ENCODE measurements around the gene RTL10.
"Not testable (repeated sequence)": the region's sequence is repeated elsewhere in the genome, so short reads cannot be mapped to it uniquely, and the experiment has no call there.

RTL10 gene

GRCh38 chr22:19842393-19843106 is 12.1 kb downstream of the RTL10 start:
- DNase-seq, result no peak

- DNase-seq, result no peak
Observed at GRCh38 chr22:19841641-19842392, 12.9 kb downstream of the RTL10 start.

- no peak for DNase-seq
Observed at GRCh38 chr22:19840955-19841640, 13.6 kb downstream of the RTL10 start.

- DNase-seq, result no peak
Observed at GRCh38 chr22:19840059-19840458, 14.6 kb downstream of the RTL10 start.

- DNase-seq, result no peak
Observed at GRCh38 chr22:19837915-19838314, 16.8 kb downstream of the RTL10 start.

- no peak for DNase-seq
Observed at GRCh38 chr22:19836512-19836911, 18.2 kb downstream of the RTL10 start.

- no peak for DNase-seq
Observed at GRCh38 chr22:19834599-19834998, 20.1 kb downstream of the RTL10 start.

GRCh38 chr22:19833327-19833726 is 21.3 kb downstream of the RTL10 start:
- not testable (repeated sequence) for DNase-seq

GRCh38 chr22:19832476-19833108 is 22.1 kb downstream of the RTL10 start:
- no peak for DNase-seq

GRCh38 chr22:19831979-19832378 is 22.7 kb downstream of the RTL10 start:
- not testable (repeated sequence) for DNase-seq

GRCh38 chr22:19831016-19831415 is 23.7 kb downstream of the RTL10 start:
- DNase-seq, result no peak

- no peak for DNase-seq
Observed at GRCh38 chr22:19828035-19828401, 26.7 kb downstream of the RTL10 start.

GRCh38 chr22:19827341-19828034 is 27.2 kb downstream of the RTL10 start:
- DNase-seq, result no peak

- DNase-seq, result no peak
Observed at GRCh38 chr22:19826619-19826950, 28.1 kb downstream of the RTL10 start.

- no peak for DNase-seq
Observed at GRCh38 chr22:19825904-19826618, 28.6 kb downstream of the RTL10 start.

GRCh38 chr22:19824926-19825339 is 29.7 kb downstream of the RTL10 start:
- no peak for DNase-seq

- DNase-seq, result peak; percentile 60
Observed at GRCh38 chr22:19824212-19824925, 30.3 kb downstream of the RTL10 start.

GRCh38 chr22:19823902-19824211 is 30.8 kb downstream of the RTL10 start:
- DNase-seq, result peak; percentile 17

- no peak for DNase-seq
Observed at GRCh38 chr22:19823191-19823901, 31.3 kb downstream of the RTL10 start.

- DNase-seq, result no peak
Observed at GRCh38 chr22:19822301-19823117, 32.2 kb downstream of the RTL10 start.

All from NCI-H2171 treated with DMSO at 0.1 percent for 48 hours (cell line).